Esophagus squamous epithelium (tissue), 4 donors: Measurements from ENCODE around the gene MPO.

ENCODE experiments used
- POLR2A ChIP-seq, 4 donors: fragments of 450-650 bp; IDR thresholded peaks; one replicate each; pipeline ENCODE4 v1.6.1; 2017; ENCODE audit warnings: antibody characterized with exemption in 4 of 4, mild to moderate bottlenecking in 4 of 4, moderate library complexity in 3 of 4
- TF ChIP-seq, protein P1 (sequence below), 6 experiments: fragments of 450-650 bp in 4 of 6; fragments of 200-600 bp in 2 of 6; sonication (generic) in 2 of 6; IDR thresholded peaks; one replicate each; pipeline ENCODE4 v1.5.1; 2016 to 2019; ENCODE audit warnings: antibody characterized with exemption in 6 of 6, mild to moderate bottlenecking in 4 of 6, moderate library complexity in 4 of 6

DNA sequence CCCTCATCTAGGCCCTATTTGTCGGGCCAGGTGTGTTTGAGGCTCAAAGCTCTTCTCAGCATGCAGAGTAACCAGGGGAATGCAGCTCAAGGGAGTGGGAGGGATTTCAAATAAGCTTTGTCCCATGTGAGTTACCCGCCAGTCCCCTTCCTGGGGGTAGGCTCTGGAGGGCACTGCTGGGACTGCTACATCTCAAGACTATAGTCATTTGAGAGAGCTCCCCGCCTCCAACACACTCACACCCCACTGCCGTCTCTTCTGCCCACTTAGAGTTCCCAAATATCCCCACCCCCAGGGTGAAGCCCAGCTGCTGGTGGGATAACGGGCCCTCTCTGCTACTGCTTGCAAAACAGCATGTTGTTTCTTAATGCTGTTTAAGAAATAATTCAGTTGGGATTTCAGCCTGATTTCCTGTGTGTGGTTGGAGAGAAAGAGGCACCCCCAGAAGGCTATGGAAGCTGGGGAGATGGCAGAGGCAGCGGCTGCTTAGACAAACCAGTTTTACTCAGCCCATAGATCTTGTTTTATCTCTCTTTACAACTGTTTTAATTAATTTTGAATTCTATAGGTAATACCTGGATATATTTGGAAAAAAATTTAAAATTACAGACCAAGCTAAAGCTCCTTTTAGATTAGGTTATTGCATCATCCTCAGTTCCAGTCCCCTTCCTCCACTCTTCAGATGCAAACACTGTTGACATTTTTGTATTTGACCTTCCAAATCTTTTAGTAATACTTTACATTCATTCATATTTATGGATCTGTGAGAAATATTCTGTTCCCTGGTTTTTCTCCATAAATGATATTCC is 4.1 kb upstream of the MPO start:
- TF ChIP-seq, protein P1, sequence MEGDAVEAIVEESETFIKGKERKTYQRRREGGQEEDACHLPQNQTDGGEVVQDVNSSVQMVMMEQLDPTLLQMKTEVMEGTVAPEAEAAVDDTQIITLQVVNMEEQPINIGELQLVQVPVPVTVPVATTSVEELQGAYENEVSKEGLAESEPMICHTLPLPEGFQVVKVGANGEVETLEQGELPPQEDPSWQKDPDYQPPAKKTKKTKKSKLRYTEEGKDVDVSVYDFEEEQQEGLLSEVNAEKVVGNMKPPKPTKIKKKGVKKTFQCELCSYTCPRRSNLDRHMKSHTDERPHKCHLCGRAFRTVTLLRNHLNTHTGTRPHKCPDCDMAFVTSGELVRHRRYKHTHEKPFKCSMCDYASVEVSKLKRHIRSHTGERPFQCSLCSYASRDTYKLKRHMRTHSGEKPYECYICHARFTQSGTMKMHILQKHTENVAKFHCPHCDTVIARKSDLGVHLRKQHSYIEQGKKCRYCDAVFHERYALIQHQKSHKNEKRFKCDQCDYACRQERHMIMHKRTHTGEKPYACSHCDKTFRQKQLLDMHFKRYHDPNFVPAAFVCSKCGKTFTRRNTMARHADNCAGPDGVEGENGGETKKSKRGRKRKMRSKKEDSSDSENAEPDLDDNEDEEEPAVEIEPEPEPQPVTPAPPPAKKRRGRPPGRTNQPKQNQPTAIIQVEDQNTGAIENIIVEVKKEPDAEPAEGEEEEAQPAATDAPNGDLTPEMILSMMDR (IDR thresholded peaks at IDR 0.05) = no peak
- no peak for TF ChIP-seq POLR2A (IDR thresholded peaks at IDR 0.05)
